GM03348 (cell line): ENCODE measurements around the gene FAM13A.

ENCODE experiments used
- DNase-seq: peaks from one replicate; pipeline ENCODE4 v3.0.0; 2012; ENCODE audit warnings: low spot score

FAM13A gene

DNA sequence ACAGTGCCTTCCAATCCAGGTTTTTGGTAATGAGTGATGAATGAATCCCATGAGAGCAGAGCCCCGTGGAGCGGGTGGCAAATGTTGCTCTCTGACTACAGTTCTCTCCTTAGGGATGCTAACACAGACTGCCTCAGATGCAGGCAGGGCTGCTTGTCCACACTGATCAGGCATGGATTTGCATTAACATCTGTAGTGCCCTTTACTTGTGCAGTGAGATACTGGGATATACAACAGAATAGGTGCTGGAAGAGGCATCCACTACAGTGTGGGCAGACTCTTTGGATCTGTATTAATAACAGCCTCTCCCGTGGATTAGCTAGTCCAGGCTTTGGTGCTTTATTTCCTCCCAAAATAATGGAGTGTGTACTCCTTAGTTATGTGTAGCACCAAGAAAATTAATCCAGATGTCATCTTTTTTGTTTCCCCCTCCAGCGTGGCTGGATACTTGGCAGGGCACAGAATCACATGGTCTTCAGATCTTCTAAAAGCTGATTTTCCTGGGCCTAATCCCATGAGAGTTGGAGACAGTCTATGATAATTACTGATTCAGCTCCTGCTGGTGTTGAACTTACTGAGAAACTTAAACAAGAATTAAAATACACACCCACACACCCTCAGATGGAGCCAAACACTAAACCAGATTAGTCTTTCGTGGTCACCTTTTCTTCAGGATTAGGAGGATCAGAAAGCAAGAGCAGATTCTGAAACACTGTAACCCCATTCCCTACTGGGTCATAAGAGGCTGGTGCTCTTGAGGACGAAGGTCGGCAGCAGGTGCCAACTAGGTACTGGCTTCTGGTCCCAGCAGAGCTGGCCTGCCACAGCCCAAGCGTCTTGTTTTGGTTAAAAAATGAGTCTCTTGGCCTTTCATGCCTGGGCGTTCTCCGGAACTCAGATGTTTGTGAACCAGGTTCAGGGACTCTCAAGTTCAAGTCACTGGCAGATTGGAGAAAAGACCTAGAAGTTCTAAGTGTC, 336.2 kb downstream of the FAM13A start:
- DNase-seq, result peak; percentile 31

DNA sequence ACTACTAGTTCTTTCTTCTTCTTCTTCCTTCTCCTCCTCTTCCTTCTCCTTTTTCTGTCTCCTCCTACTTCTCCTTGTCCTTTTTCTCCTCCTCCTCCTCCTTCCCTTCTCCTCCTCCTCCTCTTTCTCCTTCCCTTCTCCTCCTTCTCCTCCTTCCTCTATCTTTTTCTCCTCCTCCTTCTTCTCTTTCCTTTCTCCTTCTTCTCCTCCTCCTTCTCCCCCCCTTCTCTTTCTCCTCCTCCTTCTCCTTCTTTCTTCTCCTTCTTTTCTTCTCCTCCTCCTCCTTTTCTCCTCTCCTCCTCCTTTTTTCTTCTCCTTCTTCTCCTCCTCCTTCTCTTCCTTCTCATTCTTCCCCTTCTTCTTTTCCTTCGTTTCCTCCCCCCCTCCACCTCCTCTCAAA, 337.6 kb downstream of the FAM13A start:
- DNase-seq, result no peak

DNA sequence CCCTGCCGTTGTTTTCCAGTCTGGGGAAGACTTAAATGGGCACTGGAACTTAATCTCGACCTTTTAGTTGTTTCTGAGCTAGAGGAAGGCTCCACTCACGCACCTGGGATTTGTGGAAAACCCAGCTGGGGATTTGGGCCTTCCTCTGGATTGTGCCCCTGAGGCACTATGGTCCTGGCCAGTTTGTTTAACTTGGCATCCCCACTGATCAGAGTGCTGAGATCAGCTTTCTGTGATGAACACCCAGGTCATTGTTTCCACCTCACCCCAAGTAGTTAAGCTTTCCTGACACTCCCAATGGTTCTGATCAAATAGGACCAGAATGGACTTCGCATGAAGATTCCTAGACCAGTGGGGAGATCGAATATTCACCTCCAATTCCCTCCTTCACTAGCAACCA, 338.9 kb downstream of the FAM13A start:
- no peak for DNase-seq

DNA sequence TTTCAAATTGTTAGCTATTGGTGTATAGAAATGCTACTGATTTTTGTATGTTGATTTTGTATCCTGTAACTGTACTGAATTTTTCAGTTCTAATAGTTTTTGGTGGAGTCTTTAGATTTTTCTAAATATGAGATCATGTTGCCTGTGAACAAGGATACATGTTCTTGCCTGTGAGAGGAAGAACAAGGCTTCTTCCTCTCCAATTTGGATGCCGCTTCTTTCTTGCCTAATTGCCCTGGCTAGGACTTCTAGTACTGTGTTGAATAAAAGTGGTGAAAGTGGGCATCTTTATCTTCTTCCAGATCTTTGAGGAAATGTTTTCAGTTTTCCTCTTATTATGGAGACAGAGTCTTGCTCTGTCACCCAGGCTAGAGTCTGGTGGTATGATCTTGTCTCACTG, 343.2 kb downstream of the FAM13A start:
- no peak for DNase-seq

DNA sequence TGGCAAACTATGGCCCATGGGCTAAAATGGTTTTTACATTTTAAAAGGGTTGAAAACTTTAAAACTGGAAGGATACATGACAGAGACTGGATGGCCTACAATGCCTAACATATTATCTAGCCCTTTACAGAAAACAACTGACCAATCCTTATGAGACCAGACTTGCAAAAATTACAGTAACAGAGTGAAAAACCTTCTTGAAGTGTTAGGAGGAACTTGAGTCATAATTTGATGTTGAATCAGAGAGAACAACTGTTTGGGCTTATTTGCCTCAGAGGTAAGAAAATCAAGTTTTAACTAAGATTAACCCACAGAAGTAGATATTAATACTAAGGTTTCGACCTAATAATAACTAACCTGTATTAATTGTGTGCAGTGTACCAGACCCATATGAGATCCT, 347.0 kb downstream of the FAM13A start:
- no peak for DNase-seq

DNA sequence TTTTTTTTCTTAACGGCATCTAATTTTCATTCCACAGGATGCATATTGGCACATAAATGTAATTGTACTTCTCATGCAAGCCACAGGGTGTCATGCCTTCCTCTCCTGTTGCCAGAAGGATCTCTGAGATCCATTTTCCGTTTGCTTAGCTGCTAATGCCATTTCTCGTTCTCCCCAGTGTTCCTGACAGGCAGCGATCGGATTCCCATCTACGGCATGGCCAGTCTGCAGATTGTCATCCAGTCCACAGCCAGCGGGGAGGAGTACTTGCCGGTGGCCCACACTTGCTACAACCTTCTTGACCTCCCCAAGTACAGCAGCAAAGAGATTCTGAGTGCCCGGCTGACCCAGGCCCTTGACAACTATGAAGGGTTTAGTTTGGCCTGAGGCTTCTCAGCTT, 350.4 kb downstream of the FAM13A start:
- peak; percentile 78 for DNase-seq

DNA sequence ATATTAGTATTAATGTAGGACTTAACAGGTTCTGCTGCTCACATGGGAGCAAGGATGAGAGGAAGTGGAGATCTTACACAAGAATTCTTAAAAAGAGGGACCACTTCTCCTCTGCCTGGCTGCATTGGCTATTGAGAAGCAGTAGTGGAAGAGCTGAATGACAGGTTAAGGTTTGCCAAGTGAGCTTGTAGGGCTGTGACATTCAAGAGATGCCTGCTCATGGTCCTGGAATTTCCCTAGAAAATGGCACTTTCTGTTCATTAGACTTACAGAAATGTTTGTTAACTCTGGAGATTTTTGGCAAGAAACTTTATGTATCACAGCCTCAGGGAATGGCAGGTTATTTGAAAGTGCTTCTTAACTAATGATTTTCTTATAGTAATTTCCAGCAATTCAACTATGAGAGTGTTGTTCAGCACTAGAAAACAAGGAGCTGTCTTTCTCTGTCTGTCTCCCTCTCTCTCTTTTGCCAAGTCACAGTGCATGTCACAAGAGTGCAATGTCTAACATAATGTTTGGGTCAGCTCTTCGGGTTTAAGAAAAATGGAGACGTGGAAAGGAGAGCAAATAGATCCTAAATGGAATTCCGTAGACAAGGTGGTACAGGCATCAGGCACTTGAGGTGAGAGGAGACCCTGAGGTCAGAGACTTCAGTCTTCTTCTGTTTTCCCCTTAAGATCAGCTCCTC, 351.0 kb downstream of the FAM13A start:
- peak; percentile 35 for DNase-seq

DNA sequence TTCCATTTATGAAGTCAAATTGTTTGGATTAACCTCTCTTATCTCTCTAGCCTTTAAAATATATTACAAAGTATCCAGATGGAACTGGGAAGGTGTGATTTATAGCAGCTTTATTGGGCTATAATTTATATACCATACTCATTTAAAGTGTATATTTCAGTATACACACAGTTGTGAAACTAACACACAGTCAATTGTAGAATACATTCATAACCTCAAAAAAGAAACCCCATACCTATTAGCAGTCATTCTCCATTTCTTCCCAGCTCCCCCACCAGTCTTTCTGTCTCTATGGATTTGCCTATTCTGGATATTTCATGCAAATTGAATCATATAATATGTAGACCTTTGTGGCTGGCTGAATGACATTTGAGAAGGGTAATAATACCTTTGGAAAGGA, 351.8 kb downstream of the FAM13A start:
- DNase-seq, result no peak

DNA sequence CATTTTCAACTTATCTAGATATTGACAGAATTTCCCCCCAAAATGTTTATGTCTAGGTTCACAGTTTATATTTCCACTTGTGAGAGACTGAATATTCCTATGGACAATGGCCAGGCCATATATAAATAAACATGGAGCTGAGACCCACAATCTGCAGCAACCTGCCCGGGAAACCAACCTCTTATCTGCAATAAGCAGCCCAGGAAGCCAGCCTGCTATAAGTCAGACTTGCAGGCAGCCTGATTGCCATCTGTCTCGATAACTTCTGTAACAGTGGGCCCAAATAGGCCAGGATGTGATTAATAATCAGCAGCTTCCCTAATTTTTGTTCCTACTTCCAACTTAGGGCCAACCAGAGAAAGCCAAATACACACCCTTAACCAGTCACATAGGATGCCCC, 354.2 kb downstream of the FAM13A start:
- no peak for DNase-seq

DNA sequence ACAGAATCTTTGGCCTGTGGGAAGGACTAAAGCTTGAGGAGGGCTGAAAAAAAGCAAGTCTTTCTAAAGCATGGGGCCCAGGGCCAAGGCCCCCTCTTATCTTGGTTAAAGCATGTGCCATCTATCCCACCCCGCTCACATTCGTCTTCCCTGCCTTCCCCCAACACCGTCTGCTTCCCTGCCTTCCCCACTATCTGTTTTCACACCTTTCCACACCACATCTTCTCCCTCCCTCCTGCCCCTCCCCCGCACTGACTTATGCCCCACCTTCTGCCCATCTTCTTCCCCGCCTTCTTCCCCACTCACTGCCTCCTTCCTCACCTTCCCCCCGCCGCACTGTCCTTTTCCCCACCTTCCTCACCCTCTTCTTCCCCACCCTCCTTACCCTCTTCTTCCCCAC, 358.5 kb downstream of the FAM13A start:
- no peak for DNase-seq

DNA sequence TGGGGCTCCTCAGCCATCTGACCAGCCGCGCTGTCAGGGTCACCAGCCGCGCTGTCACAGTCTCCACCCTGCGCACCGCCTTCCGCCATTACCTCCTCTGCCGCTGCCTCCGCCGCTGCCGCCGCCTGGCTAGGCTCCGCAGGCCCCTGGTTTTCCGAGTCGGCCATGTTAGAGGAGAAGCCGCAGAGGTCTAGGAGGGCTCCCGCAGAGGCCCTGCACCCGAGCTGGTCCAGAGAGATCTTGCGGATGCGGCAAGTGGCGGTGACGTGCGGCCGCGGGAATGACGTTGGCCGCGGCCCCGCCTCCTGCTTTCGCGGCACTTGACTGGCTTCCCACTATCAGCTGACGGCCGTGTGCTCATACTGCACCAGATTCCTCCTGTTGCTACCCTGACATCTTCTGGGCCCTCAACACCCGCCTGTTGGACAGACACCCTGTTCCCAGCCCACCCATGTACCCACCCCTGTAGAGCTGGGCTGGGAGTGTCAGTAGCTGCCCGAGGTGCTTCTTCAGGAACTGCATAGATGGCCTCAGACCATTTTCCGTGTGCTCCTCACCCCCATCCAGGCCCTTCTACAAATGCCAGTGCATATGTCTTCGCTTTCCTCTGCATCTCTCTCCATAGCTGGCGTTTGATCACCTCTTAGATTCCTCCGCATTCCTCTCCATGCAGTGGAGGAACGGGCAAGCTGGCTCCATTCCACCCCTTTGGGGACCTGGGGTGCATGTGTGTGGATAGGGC, 359.2 kb downstream of the FAM13A start, which contains the start of gene NAP1L5:
NAP1L5 (minus strand) TSS at position 242 of the 742 bp plus-strand sequence; CDS start at position 167, 75 bp downstream.
- peak; percentile 81 for DNase-seq

DNA sequence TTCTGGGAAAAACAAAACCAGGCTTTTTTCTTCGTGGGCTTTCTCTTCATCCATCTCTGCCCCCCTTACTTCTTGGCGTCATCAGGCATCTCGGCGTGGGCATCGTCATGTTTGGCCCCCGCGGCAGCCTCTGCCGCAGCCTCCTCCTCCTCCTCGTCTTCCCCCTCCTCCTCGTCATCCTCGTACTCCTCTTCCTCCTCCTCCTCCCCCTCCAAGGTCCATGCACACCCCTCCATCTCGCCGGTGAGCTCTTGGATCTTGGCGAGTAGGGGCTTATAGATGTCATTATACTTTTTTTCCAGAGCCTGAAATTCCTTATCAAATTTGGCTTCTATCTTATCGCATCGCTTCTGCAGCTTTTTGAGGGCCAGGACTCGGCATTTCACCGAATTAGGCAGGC, 359.8 kb downstream of the FAM13A start:
- peak; percentile 31 for DNase-seq

DNA sequence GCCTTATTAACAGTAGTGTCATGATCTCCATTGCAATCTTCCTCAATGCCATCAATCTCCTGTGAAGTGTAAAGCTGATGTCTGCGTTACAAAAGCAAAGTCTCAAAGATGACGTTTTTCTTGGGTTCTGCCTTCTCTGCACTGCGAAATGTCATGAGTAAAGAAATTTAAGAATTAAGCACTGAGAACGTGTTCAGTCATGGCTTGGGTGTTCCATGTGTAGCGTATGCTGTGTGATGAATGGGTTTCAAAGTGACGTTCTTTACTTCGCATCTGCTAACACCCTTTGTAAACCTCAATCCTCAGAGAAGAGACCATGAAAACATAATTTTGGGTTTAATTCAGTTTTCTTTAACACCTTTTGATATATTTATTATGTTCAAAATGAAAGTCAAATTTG, 360.4 kb downstream of the FAM13A start:
- DNase-seq, result no peak

DNA sequence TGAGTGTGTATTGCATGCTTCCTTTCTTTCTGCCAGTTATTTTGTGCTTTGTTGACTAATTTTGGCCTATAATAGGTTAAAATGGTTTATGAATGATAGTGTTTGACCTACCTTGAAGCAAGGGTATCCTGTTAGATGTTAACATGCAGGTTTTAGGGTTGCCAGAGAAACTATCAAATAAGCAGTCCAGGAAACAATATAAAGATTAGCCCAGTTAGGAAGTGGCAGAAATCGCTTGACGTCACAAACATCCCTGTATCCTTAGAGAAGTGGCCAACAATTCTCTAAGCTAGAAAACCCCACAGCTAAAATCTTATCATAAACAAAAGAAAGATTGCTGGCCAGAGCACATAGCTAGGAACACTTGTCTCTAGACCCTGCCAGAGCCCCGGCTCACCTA, 363.2 kb downstream of the FAM13A start:
- no peak for DNase-seq

DNA sequence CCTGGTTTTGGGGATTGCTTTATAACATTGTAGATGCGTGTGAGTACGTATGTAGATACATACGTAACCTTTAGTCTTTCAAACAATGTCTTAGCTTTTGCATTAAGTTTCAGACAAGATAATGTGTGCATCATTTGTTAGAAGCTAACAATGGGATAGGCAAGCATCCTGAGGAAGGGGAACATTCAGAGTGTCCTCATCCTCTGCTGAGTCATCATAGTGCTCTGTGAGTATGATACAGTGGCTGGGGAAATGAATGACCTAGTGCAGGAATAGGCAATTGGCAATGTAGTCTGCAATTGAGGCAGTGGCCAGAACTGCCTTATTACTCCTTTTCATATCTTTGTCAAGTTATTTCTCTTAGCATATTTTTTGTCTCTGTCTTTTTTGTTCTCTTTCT, 366.6 kb downstream of the FAM13A start:
- DNase-seq, result peak; percentile 40

DNA sequence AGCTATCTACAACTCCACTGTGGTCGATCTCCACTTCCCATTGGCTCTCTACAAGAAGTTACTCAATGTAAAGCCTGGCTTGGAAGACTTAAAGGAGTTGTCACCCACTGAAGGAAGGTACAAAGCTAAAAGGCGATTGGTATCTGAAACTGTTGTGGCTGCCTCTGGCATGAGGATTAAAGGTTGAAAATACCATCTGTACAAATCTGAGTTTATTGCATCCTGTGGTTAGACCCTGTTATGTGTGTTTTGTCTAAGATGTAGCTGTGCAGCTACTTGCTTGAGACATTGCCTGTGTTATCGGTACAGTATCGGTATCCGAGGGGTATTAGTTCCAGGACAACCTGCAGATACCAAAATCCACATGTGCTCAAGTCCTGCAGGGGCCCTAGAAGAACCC, 375.8 kb downstream of the FAM13A start:
- no peak for DNase-seq
